Measurements from ENCODE around the gene PPP3CB. TPM values are rescaled to one million over a fixed set of nuclear protein-coding genes. Genes with fewer than 3 reads are reported as not detected.
"Not testable (repeated sequence)": the region's sequence is repeated elsewhere in the genome, so short reads cannot be mapped to it uniquely, and the experiment has no call there.

The PPP3CB gene
- total and polyA plus RNA-seq, 2 experiments from 2014 or later = 23.7 to 29.5 TPM

DNA sequence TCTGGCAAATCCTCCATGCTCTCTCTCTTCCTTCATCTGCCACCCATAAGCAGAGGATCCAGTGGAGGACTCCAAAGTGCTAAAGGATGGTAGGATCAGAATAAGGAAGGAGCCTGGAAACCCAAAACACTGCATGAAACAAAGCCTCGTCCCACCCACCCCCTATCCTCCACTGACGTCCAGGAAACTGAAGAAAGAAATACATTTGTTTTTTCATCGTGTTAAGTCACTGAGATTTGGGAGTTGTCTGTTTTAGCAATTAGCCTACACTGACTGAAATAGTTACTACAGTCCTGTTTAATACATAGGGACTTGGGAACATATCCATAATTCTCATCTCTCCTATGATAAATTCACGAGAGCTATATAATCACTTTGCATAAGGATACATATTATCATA lies 96.8 kb downstream of the PPP3CB start:
- peaks cover 96% of the 10 kb centered on the region for H3K79me2 ChIP-seq (ENCODE audit: insufficient read depth)
- no peak overlapping the region for H3K4me3 ChIP-seq
- no peak overlapping the region for H3K27ac ChIP-seq
- H3K4me1 ChIP-seq (ENCODE audit: insufficient read depth) = no peaks in the 10 kb centered on the region
- no peaks in the 10 kb centered on the region for H3K27me3 ChIP-seq (replicated peaks; ENCODE audit: insufficient read depth)
- no peaks in the 10 kb centered on the region for H3F3A ChIP-seq (ENCODE audit: insufficient read depth)
- no peak overlapping the region for H2AFZ ChIP-seq
- no peak for DNase-seq
- H3K9me3 ChIP-seq (ENCODE audit: low read depth) = no peaks in the 10 kb centered on the region
- 80 to 81% methylated on average over 4 of the region's 4 CpGs for WGBS, 2 experiments (ENCODE audit: low coverage in 1 of 2, low lambda C conversion rate in 2 of 2, missing lambda C conversion rate in 2 of 2)
- TF ChIP-seq EZH2phosphoT487 (IDR thresholded peaks at IDR 0.05; ENCODE audit: insufficient read depth, low read depth) (no peak), EZH2 (IDR thresholded peaks at IDR 0.05; ENCODE audit: insufficient read depth, poor library complexity, severe bottlenecking) (no peak)
- no peak overlapping the region for H3K4me2 ChIP-seq (ENCODE audit: unreplicated experiment)
- in situ Hi-C loops (cut with MboI) = no loop called here
- no peak overlapping the region for H3K9ac ChIP-seq
- H3K36me3 ChIP-seq (ENCODE audit: low read depth) = peaks cover 35% of the 10 kb centered on the region
- H4K20me1 ChIP-seq (ENCODE audit: insufficient read depth) = peaks cover 9% of the 10 kb centered on the region; the same call in 1 of the 2 replicates
- H3K9me2 ChIP-seq (ENCODE audit: insufficient read depth) = no peaks in the 10 kb centered on the region

DNA sequence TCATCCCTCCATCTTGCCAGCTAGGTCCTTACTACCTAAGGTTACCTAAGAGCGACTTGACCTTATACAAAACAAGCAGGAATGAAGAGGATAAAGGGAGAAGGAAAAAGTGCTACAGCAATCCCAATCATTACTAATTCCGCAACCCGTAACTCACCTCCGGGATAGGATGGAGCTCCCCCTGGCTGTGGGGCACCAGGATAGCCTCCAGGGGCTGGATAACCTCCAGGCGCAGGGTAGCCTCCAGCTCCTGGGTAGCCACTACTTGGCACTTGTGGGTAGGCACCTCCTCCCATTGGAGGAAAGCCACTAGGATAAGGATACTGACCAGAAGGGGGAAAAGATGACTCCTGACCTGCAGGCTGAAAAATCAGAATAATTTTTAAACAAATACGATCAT lies 97.8 kb downstream of the PPP3CB start:
- in situ Hi-C loops (cut with MboI) = no loop called here

DNA sequence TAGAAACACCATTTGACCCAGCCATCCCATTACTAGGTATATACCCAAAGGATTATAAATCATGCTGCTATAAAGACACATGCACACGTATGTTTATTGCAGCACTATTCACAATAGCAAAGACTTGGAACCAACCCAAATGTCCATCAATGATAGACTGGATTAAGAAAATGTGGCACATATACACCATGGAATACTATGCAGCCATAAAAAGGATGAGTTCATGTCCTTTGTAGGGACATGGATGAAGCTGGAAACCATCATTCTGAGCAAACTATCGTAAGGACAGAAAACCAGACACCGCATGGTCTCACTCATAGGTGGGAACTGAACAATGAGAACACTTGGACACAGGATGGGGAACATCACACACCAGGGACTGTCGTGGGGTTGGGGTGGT lies 101.5 kb downstream of the PPP3CB start:
- H2AFZ ChIP-seq; H3F3A ChIP-seq (ENCODE audit: insufficient read depth); H3K9ac ChIP-seq; H3K9me3 ChIP-seq (ENCODE audit: low read depth); H3K9me2 ChIP-seq (ENCODE audit: insufficient read depth); H3K27me3 ChIP-seq (replicated peaks; ENCODE audit: insufficient read depth); H4K20me1 ChIP-seq (ENCODE audit: insufficient read depth); H3K27ac ChIP-seq; H3K4me3 ChIP-seq; DNase-seq; in situ Hi-C loops (cut with MboI); H3K4me2 ChIP-seq (ENCODE audit: unreplicated experiment); H3K4me1 ChIP-seq (ENCODE audit: insufficient read depth): not testable (repeated sequence)
- Histone ChIP-seq H3K36me3 (ENCODE audit: low read depth) (peaks cover 42% of the 10 kb centered on the region), H3K79me2 (ENCODE audit: insufficient read depth) (peaks cover 88% of the 10 kb centered on the region)
- WGBS, 2 experiments (ENCODE audit: low coverage in 1 of 2, low lambda C conversion rate in 2 of 2, missing lambda C conversion rate in 2 of 2) = 98 to 100% methylated on average over 3 of the region's 4 CpGs

More for the DNA sequence above, 97.8 kb downstream of the PPP3CB start:
- H4K20me1 ChIP-seq (ENCODE audit: insufficient read depth) = no peaks in the 10 kb centered on the region; the same call in 1 of the 2 replicates
- peaks cover 39% of the 10 kb centered on the region for H3K36me3 ChIP-seq (ENCODE audit: low read depth)
- TF ChIP-seq EZH2phosphoT487 (IDR thresholded peaks at IDR 0.05; ENCODE audit: insufficient read depth, low read depth) = no peak
- no peak for TF ChIP-seq EZH2 (IDR thresholded peaks at IDR 0.05; ENCODE audit: insufficient read depth, poor library complexity, severe bottlenecking)
- H3K79me2 ChIP-seq (ENCODE audit: insufficient read depth) = peaks cover 93% of the 10 kb centered on the region
- no peak overlapping the region for H3K4me3 ChIP-seq
- no peak overlapping the region for H3K27ac ChIP-seq
- H3K27me3 ChIP-seq (replicated peaks; ENCODE audit: insufficient read depth) = no peaks in the 10 kb centered on the region
- no peaks in the 10 kb centered on the region for H3K9me2 ChIP-seq (ENCODE audit: insufficient read depth)
- WGBS, 2 experiments (ENCODE audit: low coverage in 1 of 2, low lambda C conversion rate in 2 of 2, missing lambda C conversion rate in 2 of 2) = 95 to 98% methylated on average over 6 of the region's 6 CpGs
- H3K9me3 ChIP-seq (ENCODE audit: low read depth) = no peaks in the 10 kb centered on the region
- H3K4me1 ChIP-seq (ENCODE audit: insufficient read depth) = no peaks in the 10 kb centered on the region
- no peak overlapping the region for H2AFZ ChIP-seq
- H3K9ac ChIP-seq = no peak overlapping the region
- no peak for DNase-seq
- H3F3A ChIP-seq (ENCODE audit: insufficient read depth) = no peaks in the 10 kb centered on the region
- H3K4me2 ChIP-seq (ENCODE audit: unreplicated experiment) = no peak overlapping the region

DNA sequence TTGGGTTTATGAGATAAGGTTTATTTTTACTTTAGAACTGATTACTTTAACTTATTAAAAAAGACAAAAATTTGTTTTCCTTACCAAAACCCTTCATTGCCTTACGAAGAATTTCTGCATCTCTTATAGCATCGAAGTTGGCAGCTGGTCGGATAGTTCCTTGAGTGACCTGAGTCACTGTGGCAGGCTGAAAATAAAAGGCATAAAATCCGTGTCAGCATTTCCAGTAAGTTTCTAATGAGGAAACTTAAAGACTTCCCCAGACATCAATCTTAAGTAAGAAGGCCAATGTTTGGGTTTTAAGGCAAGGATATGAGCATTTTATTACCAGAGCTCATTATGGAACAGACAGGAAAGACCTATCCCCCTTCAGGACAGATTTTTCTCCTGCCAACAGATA lies 107.6 kb downstream of the PPP3CB start:
- DNase-seq = no peak
- WGBS, 2 experiments (ENCODE audit: low coverage in 1 of 2, low lambda C conversion rate in 2 of 2, missing lambda C conversion rate in 2 of 2) = 87 to 92% methylated on average over 4 of the region's 4 CpGs

DNA sequence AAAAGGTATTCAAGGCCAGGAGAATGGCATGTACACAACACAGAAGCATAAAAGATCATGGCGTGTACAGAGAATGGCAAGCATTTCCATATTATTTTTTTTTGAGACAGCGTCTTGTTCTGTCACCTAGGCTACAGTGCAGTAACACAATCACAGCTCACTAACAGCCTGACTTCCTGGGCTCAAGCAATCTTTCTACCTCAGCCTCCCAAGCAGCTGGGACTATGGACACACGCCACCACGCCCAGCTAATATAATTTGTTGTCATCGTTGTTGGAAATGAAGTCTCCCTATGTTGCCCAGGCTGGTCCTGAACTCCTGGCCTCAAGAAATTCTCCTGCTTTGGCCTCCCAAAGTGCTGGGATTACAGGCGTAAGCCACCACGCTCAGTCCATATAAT lies 109.2 kb downstream of the PPP3CB start:
- no peaks in the 10 kb centered on the region for H3K9me3 ChIP-seq (ENCODE audit: low read depth)
- no peak overlapping the region for H3K9ac ChIP-seq
- no peaks in the 10 kb centered on the region for H3F3A ChIP-seq (ENCODE audit: insufficient read depth)

More for the DNA sequence above, 107.6 kb downstream of the PPP3CB start:
- Histone ChIP-seq H3K36me3 (ENCODE audit: low read depth) (peaks cover 63% of the 10 kb centered on the region), H4K20me1 (ENCODE audit: insufficient read depth) (no peaks in the 10 kb centered on the region; the same call in 1 of the 2 replicates), H3K9me2 (ENCODE audit: insufficient read depth) (no peaks in the 10 kb centered on the region), H3K9ac (no peak overlapping the region), H3F3A (ENCODE audit: insufficient read depth) (no peaks in the 10 kb centered on the region), H3K9me3 (ENCODE audit: low read depth) (no peaks in the 10 kb centered on the region), H3K27me3 (replicated peaks; ENCODE audit: insufficient read depth) (no peaks in the 10 kb centered on the region), H3K4me2 (ENCODE audit: unreplicated experiment) (no peak overlapping the region), H3K79me2 (ENCODE audit: insufficient read depth) (peaks cover 50% of the 10 kb centered on the region), H2AFZ (no peak overlapping the region), H3K4me3 (no peak overlapping the region), H3K27ac (no peak overlapping the region), H3K4me1 (ENCODE audit: insufficient read depth) (no peaks in the 10 kb centered on the region)
- TF ChIP-seq EZH2phosphoT487 (IDR thresholded peaks at IDR 0.05; ENCODE audit: insufficient read depth, low read depth) (no peak), EZH2 (IDR thresholded peaks at IDR 0.05; ENCODE audit: insufficient read depth, poor library complexity, severe bottlenecking) (no peak)
- in situ Hi-C loops (cut with MboI) = no loop called here

More for the DNA sequence above, 109.2 kb downstream of the PPP3CB start:
- H3K9me2 ChIP-seq (ENCODE audit: insufficient read depth) = no peaks in the 10 kb centered on the region
- TF ChIP-seq EZH2 (IDR thresholded peaks at IDR 0.05; ENCODE audit: insufficient read depth, poor library complexity, severe bottlenecking) (no peak), EZH2phosphoT487 (IDR thresholded peaks at IDR 0.05; ENCODE audit: insufficient read depth, low read depth) (no peak)
- H4K20me1 ChIP-seq (ENCODE audit: insufficient read depth) = no peaks in the 10 kb centered on the region; the same call in 1 of the 2 replicates
- H3K27me3 ChIP-seq (replicated peaks; ENCODE audit: insufficient read depth) = no peaks in the 10 kb centered on the region
- no peak overlapping the region for H3K4me2 ChIP-seq (ENCODE audit: unreplicated experiment)
- no peak for DNase-seq
- no peak overlapping the region for H3K4me3 ChIP-seq
- peaks cover 74% of the 10 kb centered on the region for H3K36me3 ChIP-seq (ENCODE audit: low read depth)
- H3K27ac ChIP-seq = no peak overlapping the region
- H2AFZ ChIP-seq = no peak overlapping the region
- H3K79me2 ChIP-seq (ENCODE audit: insufficient read depth) = peaks cover 38% of the 10 kb centered on the region
- in situ Hi-C loops (cut with MboI) = no loop called here
- no peaks in the 10 kb centered on the region for H3K4me1 ChIP-seq (ENCODE audit: insufficient read depth)
- WGBS, 2 experiments (ENCODE audit: low coverage in 1 of 2, low lambda C conversion rate in 2 of 2, missing lambda C conversion rate in 2 of 2) = 97 to 98% methylated on average over 7 of the region's 7 CpGs

Small RNA genes lying within 50 kb of the gene (small RNA-seq; reads per million reads assigned to genes)
- not detected for gene RNU6-883P (ENCODE audit: low read depth, low replicate concordance)

Other genes with a start within 250 kb of the PPP3CB start
- 19.8 and 20.9 TPM in 2 replicates for gene DNAJC9, start 248.8 kb downstream of the PPP3CB start, total RNA-seq (2014; rRNA removed; shearing (Covaris generic))
- gene DNAJC9, start 248.8 kb downstream of the PPP3CB start, polyA plus RNA-seq (2016; fragmentation: Nextera tagmentation; extraction: Ambion mirVana) = 20.7 and 21.1 TPM in 2 replicates
- gene MRPS16, start 243.4 kb downstream of the PPP3CB start, total RNA-seq (2014; rRNA removed; shearing (Covaris generic)) = 57.2 and 57.8 TPM in 2 replicates
- 109 and 110 TPM in 2 replicates for gene MRPS16, start 243.4 kb downstream of the PPP3CB start, polyA plus RNA-seq (2016; fragmentation: Nextera tagmentation; extraction: Ambion mirVana)
- 0.38 and 0.43 TPM in 2 replicates for gene CFAP70, start 137.2 kb downstream of the PPP3CB start, total RNA-seq (2014; rRNA removed; shearing (Covaris generic))
- 0.61 and 0.65 TPM in 2 replicates for gene CFAP70, start 137.2 kb downstream of the PPP3CB start, polyA plus RNA-seq (2016; fragmentation: Nextera tagmentation; extraction: Ambion mirVana)
- 118 and 152 TPM in 2 replicates for gene ANXA7, start 82.0 kb downstream of the PPP3CB start, total RNA-seq (2014; rRNA removed; shearing (Covaris generic))
- 167 and 178 TPM in 2 replicates for gene ANXA7, start 82.0 kb downstream of the PPP3CB start, polyA plus RNA-seq (2016; fragmentation: Nextera tagmentation; extraction: Ambion mirVana)
- gene MSS51, start 62.5 kb downstream of the PPP3CB start, total RNA-seq (2014; rRNA removed; shearing (Covaris generic)) = 1.0 and 1.5 TPM in 2 replicates
- gene MSS51, start 62.5 kb downstream of the PPP3CB start, polyA plus RNA-seq (2016; fragmentation: Nextera tagmentation; extraction: Ambion mirVana) = 0.26 and 0.28 TPM in 2 replicates
- gene USP54, start 95.3 kb upstream of the PPP3CB start, total RNA-seq (2014; rRNA removed; shearing (Covaris generic)) = 4.2 and 18.5 TPM in 2 replicates
- gene USP54, start 95.3 kb upstream of the PPP3CB start, polyA plus RNA-seq (2016; fragmentation: Nextera tagmentation; extraction: Ambion mirVana) = 4.0 and 6.8 TPM in 2 replicates
- gene MYOZ1, start 145.4 kb upstream of the PPP3CB start, total RNA-seq (2014; rRNA removed; shearing (Covaris generic)) = 0.32 TPM in 1 of 2 replicates, not detected in the other
- gene MYOZ1, start 145.4 kb upstream of the PPP3CB start, polyA plus RNA-seq (2016; fragmentation: Nextera tagmentation; extraction: Ambion mirVana) = 0.39 and 0.44 TPM in 2 replicates
- 0.11 TPM in 1 of 2 replicates, not detected in the other for gene SYNPO2L, start 160.0 kb upstream of the PPP3CB start, total RNA-seq (2014; rRNA removed; shearing (Covaris generic))
- 0.33 and 0.34 TPM in 2 replicates for gene SYNPO2L, start 160.0 kb upstream of the PPP3CB start, polyA plus RNA-seq (2016; fragmentation: Nextera tagmentation; extraction: Ambion mirVana)
- 2.1 and 3.9 TPM in 2 replicates for gene AGAP5, start 202.1 kb upstream of the PPP3CB start, total RNA-seq (2014; rRNA removed; shearing (Covaris generic))
- 0.75 and 0.80 TPM in 2 replicates for gene AGAP5, start 202.1 kb upstream of the PPP3CB start, polyA plus RNA-seq (2016; fragmentation: Nextera tagmentation; extraction: Ambion mirVana)
- 75.6 and 87.1 TPM in 2 replicates for gene SEC24C, start 248.3 kb upstream of the PPP3CB start, total RNA-seq (2014; rRNA removed; shearing (Covaris generic))
- 30.6 and 31.4 TPM in 2 replicates for gene SEC24C, start 248.3 kb upstream of the PPP3CB start, polyA plus RNA-seq (2016; fragmentation: Nextera tagmentation; extraction: Ambion mirVana)

Measured in GM23248 (cell line).